Activated CD8-positive, alpha-beta memory T cell treated with anti-CD3 and anti-CD28 coated beads, Interleukin-2, amount 50 U/mL, for 24 hours (primary cell): ENCODE data around the gene RXRB.
"Not testable (repeated sequence)": the region's sequence is repeated elsewhere in the genome, so short reads cannot be mapped to it uniquely, and the experiment has no call there.

ENCODE experiments used
- DNase-seq: peaks from one replicate; pipeline ENCODE4 v3.0.0-alpha.2; 2020; ENCODE audit errors: extremely low read depth

RXRB gene

GRCh38 chr6:33163540-33163939 is 36.9 kb downstream of the RXRB start:
- DNase-seq: no peak

- peak; percentile 31 for DNase-seq
These were observed 38.8 kb downstream of the RXRB start for GRCh38 chr6:33161354-33162331.

- no peak for DNase-seq
These were observed 39.6 kb downstream of the RXRB start for GRCh38 chr6:33160728-33161344.

- DNase-seq: no peak
These were observed 40.4 kb downstream of the RXRB start for GRCh38 chr6:33160096-33160495.

GRCh38 chr6:33156964-33157363 is 43.5 kb downstream of the RXRB start:
- no peak for DNase-seq

- DNase-seq: no peak
These were observed 43.9 kb downstream of the RXRB start for GRCh38 chr6:33156561-33156960.

GRCh38 chr6:33154349-33154748 is 46.1 kb downstream of the RXRB start:
- no peak for DNase-seq

GRCh38 chr6:33151050-33151449 is 49.4 kb downstream of the RXRB start:
- DNase-seq: no peak

GRCh38 chr6:33150560-33150959 is 49.9 kb downstream of the RXRB start:
- DNase-seq: not testable (repeated sequence)

GRCh38 chr6:33147807-33148666 is 52.4 kb downstream of the RXRB start:
- DNase-seq: no peak

GRCh38 chr6:33144373-33144772 is 56.1 kb downstream of the RXRB start:
- no peak for DNase-seq
